C4-2B (cell line): ENCODE data around the gene LOC128125822.

ENCODE experiments used
- ZFX ChIP-seq: fragments of 450-650 bp; IDR thresholded peaks from 2 replicates; pipeline ENCODE4 v1.6.1; 2017
- TF ChIP-seq, protein P1 (sequence below): fragments of 450-650 bp; conservative IDR thresholded peaks from 2 replicates; pipeline ENCODE4 v1.5.1; 2017; ENCODE audit warnings: mild to moderate bottlenecking

DNA sequence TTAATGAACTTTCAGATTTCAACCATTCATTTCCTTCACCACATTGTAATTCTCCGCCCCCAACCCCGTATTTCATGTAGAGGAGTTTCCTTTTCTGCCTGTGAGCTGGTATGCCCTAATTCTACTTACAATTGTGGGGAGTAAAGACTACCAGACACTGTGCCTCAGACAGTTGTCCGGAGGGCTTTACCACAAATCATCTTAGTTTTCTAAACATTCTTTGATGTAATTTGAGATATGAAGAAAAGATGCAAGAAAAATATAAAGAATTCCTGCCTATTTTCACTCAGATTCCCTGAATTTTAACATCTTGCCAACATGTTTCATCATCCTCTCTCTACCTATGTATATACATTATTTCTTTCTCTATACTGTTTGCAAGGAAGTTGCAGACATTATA lies 28.3 kb upstream of the LOC128125822 start:
- no peak for TF ChIP-seq ZFX
- TF ChIP-seq, protein P1, sequence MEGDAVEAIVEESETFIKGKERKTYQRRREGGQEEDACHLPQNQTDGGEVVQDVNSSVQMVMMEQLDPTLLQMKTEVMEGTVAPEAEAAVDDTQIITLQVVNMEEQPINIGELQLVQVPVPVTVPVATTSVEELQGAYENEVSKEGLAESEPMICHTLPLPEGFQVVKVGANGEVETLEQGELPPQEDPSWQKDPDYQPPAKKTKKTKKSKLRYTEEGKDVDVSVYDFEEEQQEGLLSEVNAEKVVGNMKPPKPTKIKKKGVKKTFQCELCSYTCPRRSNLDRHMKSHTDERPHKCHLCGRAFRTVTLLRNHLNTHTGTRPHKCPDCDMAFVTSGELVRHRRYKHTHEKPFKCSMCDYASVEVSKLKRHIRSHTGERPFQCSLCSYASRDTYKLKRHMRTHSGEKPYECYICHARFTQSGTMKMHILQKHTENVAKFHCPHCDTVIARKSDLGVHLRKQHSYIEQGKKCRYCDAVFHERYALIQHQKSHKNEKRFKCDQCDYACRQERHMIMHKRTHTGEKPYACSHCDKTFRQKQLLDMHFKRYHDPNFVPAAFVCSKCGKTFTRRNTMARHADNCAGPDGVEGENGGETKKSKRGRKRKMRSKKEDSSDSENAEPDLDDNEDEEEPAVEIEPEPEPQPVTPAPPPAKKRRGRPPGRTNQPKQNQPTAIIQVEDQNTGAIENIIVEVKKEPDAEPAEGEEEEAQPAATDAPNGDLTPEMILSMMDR: no peak
